ENCODE results near the gene WNT9A.

The WNT9A gene

DNA sequence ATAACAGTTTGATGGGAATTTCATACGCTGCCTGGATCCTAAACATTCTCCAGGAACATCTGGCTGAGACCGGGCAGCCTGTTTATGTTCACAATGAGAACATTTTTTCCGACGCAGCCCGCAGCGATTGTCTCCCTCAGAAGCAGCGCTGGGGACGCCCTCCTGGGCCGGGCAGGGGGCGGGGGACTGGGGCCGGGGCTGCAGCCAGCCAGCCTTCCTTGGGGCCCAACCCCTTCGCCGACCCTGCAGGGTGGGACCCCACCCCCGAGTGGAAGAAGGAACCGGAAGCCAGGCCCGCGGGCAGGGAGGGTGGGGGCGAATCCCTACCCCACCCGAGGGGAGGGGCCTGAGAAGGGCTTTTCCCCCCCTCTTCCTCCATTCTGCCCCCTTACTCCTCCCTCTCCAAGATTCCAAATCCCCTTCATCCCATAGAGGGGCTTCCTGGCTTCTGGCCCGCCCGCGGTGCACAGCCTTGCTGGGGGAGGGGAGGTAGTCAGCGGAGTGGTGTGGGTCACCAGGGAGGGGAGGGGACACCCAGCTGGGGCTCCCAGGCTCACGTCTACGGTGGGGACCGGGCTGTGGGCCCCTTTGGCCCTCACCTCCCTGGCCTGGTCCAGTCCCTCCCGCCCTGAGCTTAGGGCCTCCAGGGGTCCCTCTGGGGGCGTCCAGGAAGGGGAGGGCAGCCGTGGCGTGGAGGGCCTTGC is 60.6 kb downstream of the WNT9A start:
- peak; percentile 14 to 47 for DNase-seq (ENCODE audit: low read depth in 2 of 2)
- no peak for TF ChIP-seq CTCF (IDR thresholded peaks at IDR 0.05; ENCODE audit: low read depth, low read length)
- H3K4me3 ChIP-seq (replicated peaks in 1 of 2; ENCODE audit: low read depth in 2 of 2, low read length in 2 of 2): peak overlapping the region in 1 of 2 donors; percentile 8

DNA sequence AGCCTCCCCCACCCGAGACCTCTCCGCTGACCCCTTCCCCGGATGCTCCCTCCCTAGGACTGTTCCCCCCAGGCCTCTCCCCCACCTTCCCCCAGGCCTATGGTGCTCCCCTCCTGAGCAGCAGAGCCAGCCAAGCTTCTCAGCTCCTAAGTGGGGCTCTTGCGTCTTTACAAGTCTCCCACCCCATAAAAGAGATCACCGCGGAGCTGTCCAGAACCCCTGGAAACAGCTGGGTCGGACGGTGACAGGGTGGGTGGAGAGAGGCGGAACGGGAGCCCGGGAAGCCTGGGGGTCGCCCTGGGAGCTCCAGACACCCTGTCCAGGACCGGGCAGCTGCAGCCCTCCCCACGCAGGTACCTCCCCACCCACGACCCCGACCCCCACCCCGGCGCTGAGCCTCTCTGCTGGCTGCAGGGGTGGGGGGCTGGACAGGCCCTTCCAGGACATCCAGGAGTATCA is 61.2 kb downstream of the WNT9A start:
- H3K4me3 ChIP-seq (replicated peaks in 1 of 2; ENCODE audit: low read depth in 2 of 2, low read length in 2 of 2): no peak overlapping the region
- no peak for TF ChIP-seq CTCF (IDR thresholded peaks at IDR 0.05; ENCODE audit: low read depth, low read length)
- DNase-seq (ENCODE audit: low read depth in 2 of 2): no peak

- DNase-seq (ENCODE audit: low read depth in 2 of 2): peak; percentile 62 to 63
- no peak overlapping the region for H3K4me3 ChIP-seq (replicated peaks in 1 of 2; ENCODE audit: low read depth in 2 of 2, low read length in 2 of 2)
- no peak for TF ChIP-seq CTCF (IDR thresholded peaks at IDR 0.05; ENCODE audit: low read depth, low read length)
Observed at GRCh38 chr1:227885648-227886502, 61.9 kb downstream of the WNT9A start.

DNA sequence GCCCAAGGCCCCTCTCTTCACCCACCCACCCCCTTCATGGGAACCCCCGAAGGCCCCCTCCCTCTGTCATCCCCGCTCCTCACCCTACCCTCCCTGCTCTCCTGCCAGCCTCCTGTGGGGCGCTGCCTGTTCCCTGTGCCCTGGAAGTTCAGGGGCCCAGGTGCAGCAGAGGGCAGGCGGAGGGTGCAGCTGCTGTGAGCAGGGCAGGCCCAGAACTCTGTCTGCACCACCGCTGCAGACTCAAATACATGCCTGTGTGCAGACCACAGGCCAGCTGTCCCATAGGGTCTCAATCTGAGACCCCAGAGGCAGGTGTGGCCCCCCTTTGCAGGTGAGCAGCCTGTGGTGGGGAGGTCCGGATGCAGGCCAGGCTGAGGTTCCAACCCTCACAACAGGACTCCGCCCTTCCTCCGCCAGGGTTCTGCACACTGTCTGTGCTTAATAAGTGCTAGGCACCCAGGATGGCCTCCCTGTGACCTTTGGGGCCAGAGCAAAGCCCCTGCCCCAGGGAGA is 62.5 kb downstream of the WNT9A start:
- TF ChIP-seq CTCF (IDR thresholded peaks at IDR 0.05; ENCODE audit: low read depth, low read length): no peak
- H3K4me3 ChIP-seq (replicated peaks in 1 of 2; ENCODE audit: low read depth in 2 of 2, low read length in 2 of 2): no peak overlapping the region
- DNase-seq (ENCODE audit: low read depth in 2 of 2): no peak

DNA sequence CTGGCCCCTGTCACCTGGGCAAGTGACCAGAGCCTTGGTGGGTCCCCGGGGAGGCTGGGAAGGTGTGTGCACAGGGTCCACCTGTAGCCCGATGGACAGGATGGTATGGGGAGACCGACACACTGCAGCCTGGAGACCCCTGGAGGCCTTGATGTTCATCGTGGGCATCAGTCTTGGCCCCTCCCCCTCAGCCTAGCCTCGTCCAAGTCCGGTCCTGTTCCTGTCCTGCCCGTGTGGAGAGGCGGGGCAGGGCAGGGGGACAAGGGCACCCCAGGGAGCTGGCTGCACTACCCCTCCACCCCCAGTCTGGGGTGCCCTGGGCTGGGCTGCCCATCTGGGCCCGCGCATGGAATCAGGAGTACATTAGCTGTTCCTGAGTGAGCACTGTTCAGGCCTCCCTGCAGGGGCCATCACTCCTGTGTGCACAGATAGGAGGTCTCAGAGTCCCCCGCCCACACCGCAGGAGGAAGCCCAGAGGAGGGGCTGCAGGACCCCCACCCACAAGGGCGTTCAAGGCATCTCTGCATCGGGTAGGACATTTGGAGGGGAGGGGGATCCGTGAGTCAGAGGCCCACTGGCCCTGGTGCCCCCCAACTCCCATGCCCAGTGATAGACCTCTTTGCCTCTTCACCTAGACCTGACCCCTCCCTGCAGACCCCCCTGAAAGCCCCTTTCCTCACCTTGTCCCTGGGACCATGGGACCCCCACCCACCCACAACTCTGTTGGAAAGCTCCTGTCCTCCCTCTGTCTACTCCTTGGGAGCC is 63.2 kb downstream of the WNT9A start:
- H3K4me3 ChIP-seq (replicated peaks in 1 of 2; ENCODE audit: low read depth in 2 of 2, low read length in 2 of 2): no peak overlapping the region
- TF ChIP-seq CTCF (IDR thresholded peaks at IDR 0.05; ENCODE audit: low read depth, low read length): no peak
- no peak for DNase-seq (ENCODE audit: low read depth in 2 of 2)

DNA sequence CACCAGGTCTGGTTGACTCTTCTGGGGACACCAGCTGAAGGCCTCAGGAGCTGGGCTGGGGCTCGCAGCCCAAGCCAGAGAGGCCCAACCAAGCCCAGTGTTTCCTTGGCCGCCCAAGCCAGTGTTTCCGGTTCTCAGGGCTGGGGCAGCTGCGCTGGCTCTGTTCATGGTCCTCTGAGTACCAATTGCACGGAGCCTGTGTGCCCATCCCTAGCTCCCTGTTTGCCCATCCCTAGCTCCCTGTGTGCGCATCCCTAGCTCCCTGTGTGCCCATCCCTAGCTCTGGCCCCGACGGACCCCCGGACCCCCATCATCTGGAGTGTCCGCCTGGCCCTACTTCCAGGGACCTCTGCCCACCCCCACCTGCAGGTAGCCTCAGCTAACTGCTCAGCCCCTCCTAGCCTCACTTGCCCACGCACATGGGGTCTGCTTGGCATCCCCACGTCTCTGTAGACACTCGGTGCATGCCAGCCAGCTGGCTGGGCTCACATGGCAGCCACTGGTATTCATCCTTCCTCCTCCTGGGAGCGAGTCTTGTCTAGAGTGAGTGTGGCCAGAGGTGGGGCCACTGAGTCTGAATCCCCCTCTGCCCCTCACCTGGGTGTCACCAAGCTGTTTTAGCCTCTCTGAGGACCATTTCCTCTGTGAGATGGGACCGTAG is 64.0 kb downstream of the WNT9A start:
- no peak overlapping the region for H3K4me3 ChIP-seq (replicated peaks in 1 of 2; ENCODE audit: low read depth in 2 of 2, low read length in 2 of 2)
- TF ChIP-seq CTCF (IDR thresholded peaks at IDR 0.05; ENCODE audit: low read depth, low read length): no peak
- DNase-seq (ENCODE audit: low read depth in 2 of 2): no peak

Data from cardiac fibroblast (primary cell).